ENCODE data around the gene PRUNE2.
"Not testable (repeated sequence)": the region's sequence is repeated elsewhere in the genome, so short reads cannot be mapped to it uniquely, and the experiment has no call there.

PRUNE2 gene

GRCh38 chr9:76667521-76667957 is 238.4 kb downstream of the PRUNE2 start:
- H3K36me3 ChIP-seq = no peaks in the 10 kb centered on the region
- no peak for DNase-seq
- no peaks in the 10 kb centered on the region for H3K27me3 ChIP-seq
- H3K27ac ChIP-seq = no peak overlapping the region
- no peak overlapping the region for H3K4me3 ChIP-seq
- H3K4me1 ChIP-seq = peaks cover 0 to 47% (median 13%) of the 10 kb centered on the region in 4 donors
- intact Hi-C loops (cut with DNase I; ENCODE audit: low total_unique reads) = no loop called here
- TF ChIP-seq CTCF (IDR thresholded peaks at IDR 0.05) = no peak
- H3K9me3 ChIP-seq = no peaks in the 10 kb centered on the region

GRCh38 chr9:76665966-76666365 is 239.9 kb downstream of the PRUNE2 start:
- H3K36me3 ChIP-seq; H3K27me3 ChIP-seq; intact Hi-C loops (cut with DNase I; ENCODE audit: low total_unique reads); H3K27ac ChIP-seq; H3K9me3 ChIP-seq; H3K4me3 ChIP-seq: not testable (repeated sequence)
- TF ChIP-seq CTCF (IDR thresholded peaks at IDR 0.05) = peak in 1 of 2 experiments; percentile 15
- peak in 1 of 2 donors; percentile 34 for DNase-seq
- peaks cover 0 to 50% (median 13%) of the 10 kb centered on the region in 4 donors for H3K4me1 ChIP-seq

GRCh38 chr9:76665458-76665857 is 240.5 kb downstream of the PRUNE2 start:
- Histone ChIP-seq H3K27me3 (no peaks in the 10 kb centered on the region), H3K36me3 (no peaks in the 10 kb centered on the region), H3K27ac (no peak overlapping the region), H3K4me1 (peaks cover 0 to 50% (median 13%) of the 10 kb centered on the region in 4 donors), H3K9me3 (no peaks in the 10 kb centered on the region), H3K4me3 (no peak overlapping the region)
- intact Hi-C loops (cut with DNase I; ENCODE audit: low total_unique reads) = no loop called here
- TF ChIP-seq CTCF (IDR thresholded peaks at IDR 0.05) = no peak
- no peak for DNase-seq

DNA sequence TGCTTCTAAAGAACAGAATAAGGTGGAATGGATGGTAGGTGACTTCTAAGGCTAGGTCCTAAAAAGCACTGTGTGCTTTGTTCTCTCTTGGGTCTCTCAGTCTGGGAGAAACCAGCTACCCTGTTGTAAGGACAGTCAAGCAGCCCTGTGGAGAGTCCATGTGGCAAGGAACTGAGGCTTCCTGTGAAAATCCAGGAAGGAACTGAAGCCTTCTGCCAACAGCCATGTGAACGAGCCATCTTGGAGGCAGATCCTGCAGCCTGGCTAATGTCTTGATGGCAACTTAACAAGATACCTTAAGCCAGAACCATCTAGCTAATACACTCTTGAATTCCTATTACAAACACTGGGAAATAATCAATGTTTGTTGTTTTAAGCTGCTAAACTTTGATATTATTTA is 241.8 kb downstream of the PRUNE2 start:
- Histone ChIP-seq H3K4me1 (peaks cover 0 to 43% (median 13%) of the 10 kb centered on the region in 4 donors), H3K9me3 (no peaks in the 10 kb centered on the region), H3K36me3 (no peaks in the 10 kb centered on the region), H3K4me3 (no peak overlapping the region), H3K27ac (no peak overlapping the region), H3K27me3 (no peaks in the 10 kb centered on the region)
- no peak for TF ChIP-seq CTCF (IDR thresholded peaks at IDR 0.05)
- intact Hi-C loops (cut with DNase I; ENCODE audit: low total_unique reads) = no loop called here
- DNase-seq = no peak

DNA sequence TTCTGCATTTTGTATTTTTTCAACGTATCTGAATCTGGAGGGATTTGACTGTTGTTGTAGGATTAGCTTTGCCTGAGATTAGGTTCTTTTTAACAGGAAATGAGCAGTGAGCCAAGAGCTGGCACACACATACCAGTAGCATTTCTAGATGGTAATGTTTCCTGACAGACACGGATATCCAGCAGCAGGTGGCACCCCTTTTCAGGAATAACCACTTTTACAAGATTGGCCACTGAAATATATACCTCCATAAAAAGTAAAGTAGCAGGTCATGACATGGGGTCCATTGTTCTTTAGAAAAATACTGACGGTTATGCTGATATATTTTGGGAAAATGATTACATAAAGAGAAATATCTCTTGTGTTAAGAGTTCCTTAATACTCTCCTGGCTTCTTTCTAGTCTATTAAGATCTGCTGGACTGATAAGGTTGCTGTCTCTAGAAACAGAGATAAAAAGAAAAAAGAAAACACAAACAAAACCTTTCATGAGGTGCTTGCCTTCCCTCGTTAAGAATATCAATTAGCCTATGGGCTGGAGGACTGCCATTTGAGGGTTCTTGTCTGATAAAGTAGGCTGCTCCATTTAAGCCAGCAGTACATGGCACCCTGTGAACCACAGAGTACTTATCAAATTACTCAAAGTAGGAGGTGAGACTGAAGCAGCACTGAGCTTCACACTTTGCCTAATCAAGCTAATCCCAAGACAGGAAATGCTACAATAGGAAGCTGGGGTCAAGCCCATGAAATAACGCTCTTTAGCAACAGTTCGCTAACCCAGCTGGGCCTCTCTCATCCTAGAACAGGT is 243.2 kb downstream of the PRUNE2 start:
- H3K27ac ChIP-seq = peak overlapping the region in 1 of 2 donors; percentile 2
- DNase-seq = no peak
- no peak for TF ChIP-seq CTCF (IDR thresholded peaks at IDR 0.05)
- H3K9me3 ChIP-seq = no peaks in the 10 kb centered on the region
- no peak overlapping the region for H3K4me3 ChIP-seq
- no peaks in the 10 kb centered on the region for H3K27me3 ChIP-seq
- no peaks in the 10 kb centered on the region for H3K36me3 ChIP-seq
- intact Hi-C loops (cut with DNase I; ENCODE audit: low total_unique reads) = no loop called here
- peaks cover 0 to 43% (median 13%) of the 10 kb centered on the region in 4 donors for H3K4me1 ChIP-seq
